IPS-NIHi7 (cell line): ENCODE measurements around the gene SNRPA.
"Not testable (repeated sequence)": the region's sequence is repeated elsewhere in the genome, so short reads cannot be mapped to it uniquely, and the experiment has no call there.

Experiments
- DNase-seq: peaks from one replicate; pipeline ENCODE4 v3.0.0; 2012; ENCODE audit warnings: mixed read lengths; ENCODE audit errors: extremely low spot score

SNRPA gene

GRCh38 chr19:40744554-40745401 lies 6.2 kb upstream of the SNRPA start:
- peak; percentile 65 for DNase-seq

- DNase-seq, result no peak
Measured at GRCh38 chr19:40745402-40745780, 5.6 kb upstream of the SNRPA start.

GRCh38 chr19:40747536-40747935 lies 3.5 kb upstream of the SNRPA start:
- no peak for DNase-seq

GRCh38 chr19:40750058-40750873 lies 737 bp upstream of the SNRPA start, which contains the start of gene ACTMAP:
Gene ACTMAP (minus strand): TSS chr19:40750477. CDS start chr19:40749803, 674 bp downstream.
- DNase-seq, result peak; percentile 99

GRCh38 chr19:40752257-40752781 lies 1.3 kb downstream of the SNRPA start:
- DNase-seq, result no peak

- no peak for DNase-seq
Measured at GRCh38 chr19:40754611-40755247, 3.7 kb downstream of the SNRPA start.

GRCh38 chr19:40755248-40755624 lies 4.2 kb downstream of the SNRPA start:
- no peak for DNase-seq

GRCh38 chr19:40755791-40756190 lies 4.8 kb downstream of the SNRPA start:
- no peak for DNase-seq

GRCh38 chr19:40756502-40757110 lies 5.6 kb downstream of the SNRPA start:
- no peak for DNase-seq

GRCh38 chr19:40758491-40758890 lies 7.5 kb downstream of the SNRPA start:
- DNase-seq, result no peak

- no peak for DNase-seq
Measured at GRCh38 chr19:40759352-40759751, 8.3 kb downstream of the SNRPA start.

GRCh38 chr19:40762754-40763470 lies 11.9 kb downstream of the SNRPA start:
- DNase-seq, result no peak

- no peak for DNase-seq
Measured at GRCh38 chr19:40763526-40763925, 12.5 kb downstream of the SNRPA start.

GRCh38 chr19:40763963-40764362 lies 13.0 kb downstream of the SNRPA start:
- no peak for DNase-seq

- not testable (repeated sequence) for DNase-seq
Measured at GRCh38 chr19:40766385-40766784, 15.4 kb downstream of the SNRPA start.

GRCh38 chr19:40768869-40769268 lies 17.9 kb downstream of the SNRPA start:
- DNase-seq, result no peak

GRCh38 chr19:40771101-40771862 lies 20.3 kb downstream of the SNRPA start:
- not testable (repeated sequence) for DNase-seq

- no peak for DNase-seq
Measured at GRCh38 chr19:40774916-40775631, 24.1 kb downstream of the SNRPA start, which contains the start of gene MIA. Gene MIA (plus strand): TSS chr19:40775521. CDS start chr19:40775543, 22 bp downstream.

- no peak for DNase-seq
Measured at GRCh38 chr19:40775632-40776022, 24.6 kb downstream of the SNRPA start.
